ENCODE data around the gene GRIP1. TPM values are rescaled to one million over a fixed set of nuclear protein-coding genes. Genes with fewer than 3 reads are reported as not detected.

Gene GRIP1
- total and polyA plus RNA-seq, 12 donors: 0.12 to 7.3 (median 1.9) TPM

GRCh38 chr12:66603461-66603860 lies 75.4 kb downstream of the GRIP1 start:
- H3K27ac ChIP-seq: no peak overlapping the region
- no peaks in the 10 kb centered on the region for H3K4me1 ChIP-seq
- whole genome bisulfite sequencing, 2 donors: 75 to 81% methylated on average over 2 of the region's 2 CpGs
- DNase-seq (no peak), ATAC-seq (no peak)
- H3K4me3 ChIP-seq: no peak overlapping the region
- intact Hi-C loops (cut with DNase I): no loop called here
- H3K9me3 ChIP-seq: no peaks in the 10 kb centered on the region
- TF ChIP-seq CTCF (IDR thresholded peaks at IDR 0.05): no peak
- peaks cover 0 to 3% (median 0%) of the 10 kb centered on the region in 7 donors for H3K27me3 ChIP-seq
- no peaks in the 10 kb centered on the region for H3K36me3 ChIP-seq

DNA sequence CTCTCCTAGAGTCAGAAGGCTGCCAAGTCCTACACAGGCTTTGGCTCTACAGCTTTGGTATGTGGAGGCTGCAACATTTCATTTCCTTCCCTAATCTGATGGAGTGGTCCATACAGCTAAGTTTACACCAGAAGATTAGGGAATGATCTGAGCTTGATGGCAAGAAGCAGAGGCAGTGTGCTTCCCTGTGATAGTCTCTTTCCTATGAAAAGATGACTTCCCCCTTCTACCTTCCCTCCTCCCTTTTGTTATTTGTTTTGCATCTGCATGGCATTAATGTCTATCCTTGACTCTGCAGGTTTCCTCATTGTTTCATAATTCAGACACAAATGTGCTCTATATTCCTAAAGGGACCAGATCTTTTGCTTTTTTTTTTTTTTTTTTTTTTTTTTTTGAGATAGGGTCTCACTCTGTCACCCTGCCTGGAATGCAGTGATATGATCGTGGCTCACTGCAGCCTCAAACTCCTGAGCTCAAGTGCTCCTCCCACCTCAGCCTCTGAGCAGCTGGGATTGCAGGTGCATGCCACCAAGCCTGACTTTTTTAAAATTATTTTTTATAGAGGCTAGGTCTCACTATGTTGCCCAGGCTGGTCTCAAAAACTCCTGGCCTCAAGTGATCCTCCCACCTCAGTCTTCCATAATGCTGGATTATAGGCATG lies 76.3 kb downstream of the GRIP1 start:
- ATAC-seq (no peak), DNase-seq (no peak)
- Histone ChIP-seq H3K27ac (no peak overlapping the region), H3K36me3 (no peaks in the 10 kb centered on the region), H3K4me3 (no peak overlapping the region), H3K27me3 (peaks cover 0 to 3% (median 0%) of the 10 kb centered on the region in 7 donors), H3K9me3 (no peaks in the 10 kb centered on the region), H3K4me1 (no peaks in the 10 kb centered on the region)
- TF ChIP-seq CTCF (IDR thresholded peaks at IDR 0.05): no peak
- intact Hi-C loops (cut with DNase I): no loop called here
- WGBS, 2 donors: 38 to 40% methylated on average over 1 of the region's 1 CpG

- Histone ChIP-seq H3K27ac (no peak overlapping the region), H3K27me3 (peaks cover 0 to 3% (median 0%) of the 10 kb centered on the region in 7 donors), H3K4me1 (no peaks in the 10 kb centered on the region), H3K36me3 (no peaks in the 10 kb centered on the region), H3K9me3 (no peaks in the 10 kb centered on the region), H3K4me3 (no peak overlapping the region)
- intact Hi-C loops (cut with DNase I): no loop called here
- no peak for ATAC-seq
- no peak for TF ChIP-seq CTCF (IDR thresholded peaks at IDR 0.05)
- 85 to 89% methylated on average over 2 of the region's 2 CpGs for WGBS, 2 donors
- no peak for DNase-seq
These were observed 78.0 kb downstream of the GRIP1 start for GRCh38 chr12:66600903-66601302.

- no peak for ATAC-seq
- H3K27me3 ChIP-seq: peaks cover 0 to 3% (median 0%) of the 10 kb centered on the region in 7 donors
- H3K36me3 ChIP-seq: no peaks in the 10 kb centered on the region
- H3K4me1 ChIP-seq: no peaks in the 10 kb centered on the region
- TF ChIP-seq CTCF (IDR thresholded peaks at IDR 0.05): no peak
- H3K27ac ChIP-seq: no peak overlapping the region
- no peaks in the 10 kb centered on the region for H3K9me3 ChIP-seq
- WGBS, 2 donors: 58% methylated on average over 1 of the region's 1 CpG
- no peak for DNase-seq
- intact Hi-C loops (cut with DNase I): no loop called here
- no peak overlapping the region for H3K4me3 ChIP-seq
These were observed 79.1 kb downstream of the GRIP1 start for GRCh38 chr12:66599816-66600215.
